ENCODE data around the gene PCYT2.

The PCYT2 gene

GRCh38 chr17:81851423-81851822 is 59.8 kb downstream of the PCYT2 start:
- DNase-seq (ENCODE audit: low spot score) = no peak
